GM21526 (cell line): ENCODE results near the gene PDE2A.

Source experiments
- ATAC-seq: cut with Tn5 transposase; IDR thresholded peaks from one replicate; pipeline ENCODE4 v1.9.1; 2021; ENCODE audit warnings: moderate library complexity; ENCODE audit not compliant: unreplicated experiment, low FRiP score

PDE2A gene

GRCh38 chr11:72641522-72642042, 32.6 kb downstream of the PDE2A start:
- ATAC-seq, result no peak

GRCh38 chr11:72639502-72640375, 34.5 kb downstream of the PDE2A start:
- no peak for ATAC-seq

- ATAC-seq, result no peak
Observed at GRCh38 chr11:72637926-72638325, 36.3 kb downstream of the PDE2A start.

- no peak for ATAC-seq
Observed at GRCh38 chr11:72637198-72637597, 37.0 kb downstream of the PDE2A start.

- ATAC-seq, result no peak
Observed at GRCh38 chr11:72636376-72636775, 37.8 kb downstream of the PDE2A start.

GRCh38 chr11:72635933-72636332, 38.3 kb downstream of the PDE2A start:
- no peak for ATAC-seq

- ATAC-seq, result no peak
Observed at GRCh38 chr11:72635309-72635915, 38.8 kb downstream of the PDE2A start.

GRCh38 chr11:72634472-72635095, 39.6 kb downstream of the PDE2A start:
- no peak for ATAC-seq

GRCh38 chr11:72634016-72634415, 40.2 kb downstream of the PDE2A start:
- ATAC-seq, result no peak

- no peak for ATAC-seq
Observed at GRCh38 chr11:72633068-72633467, 41.2 kb downstream of the PDE2A start.

- no peak for ATAC-seq
Observed at GRCh38 chr11:72631806-72632731, 42.2 kb downstream of the PDE2A start.

- no peak for ATAC-seq
Observed at GRCh38 chr11:72630104-72630852, 43.9 kb downstream of the PDE2A start.

GRCh38 chr11:72629266-72629665, 45.0 kb downstream of the PDE2A start:
- no peak for ATAC-seq

GRCh38 chr11:72627594-72628281, 46.5 kb downstream of the PDE2A start:
- ATAC-seq, result no peak

- no peak for ATAC-seq
Observed at GRCh38 chr11:72626414-72626936, 47.7 kb downstream of the PDE2A start.

- no peak for ATAC-seq
Observed at GRCh38 chr11:72625691-72626413, 48.4 kb downstream of the PDE2A start.

- no peak for ATAC-seq
Observed at GRCh38 chr11:72624496-72625201, 49.6 kb downstream of the PDE2A start.
